ENCODE measurements around the gene SPSB2.
"Not testable (repeated sequence)": the region's sequence is repeated elsewhere in the genome, so short reads cannot be mapped to it uniquely, and the experiment has no call there.

- TF ChIP-seq TCF7 (IDR thresholded peaks at IDR 0.05; ENCODE audit: borderline replicate concordance); ZNF830 (CRISPR knock-in tag; IDR thresholded peaks at IDR 0.05); E2F5 (CRISPR knock-in tag; IDR thresholded peaks at IDR 0.05); LARP7 (IDR thresholded peaks at IDR 0.05); ZNF274 (IDR thresholded peaks at IDR 0.05; ENCODE audit: borderline replicate concordance, low read depth, low read length); IFI16 (CRISPR knock-in tag; IDR thresholded peaks at IDR 0.05); ATF2 (CRISPR knock-in tag; IDR thresholded peaks at IDR 0.05); ZNF589 (CRISPR knock-in tag; IDR thresholded peaks at IDR 0.05; ENCODE audit: low read depth); PHF8 (IDR thresholded peaks at IDR 0.05; ENCODE audit: borderline replicate concordance, low read length); CTCF (IDR thresholded peaks at IDR 0.05 in 2 of 3, conservative IDR thresholded peaks at IDR 0.05 in 1 of 3; ENCODE audit: insufficient read depth in 2 of 3, low read depth in 1 of 3, low read length in 3 of 3); NFE2L1 (tag; IDR thresholded peaks at IDR 0.05; ENCODE audit: borderline replicate concordance, low read depth): not testable (repeated sequence)
Measured at GRCh38 chr12:6870304-6870703, 2.8 kb downstream of the SPSB2 start.

Measured in K562 (cell line).